HEK293T (cell line): ENCODE measurements around the gene NR3C2.

Experiments
- L3MBTL2 ChIP-seq: fragments of 450-650 bp; conservative IDR thresholded peaks from 2 replicates; pipeline ENCODE4 v1.6.1; 2016; ENCODE audit warnings: mild to moderate bottlenecking
- SUZ12 ChIP-seq: fragments of 450-650 bp; IDR thresholded peaks from 2 replicates; pipeline ENCODE4 v1.6.1; 2016; ENCODE audit warnings: mild to moderate bottlenecking

DNA sequence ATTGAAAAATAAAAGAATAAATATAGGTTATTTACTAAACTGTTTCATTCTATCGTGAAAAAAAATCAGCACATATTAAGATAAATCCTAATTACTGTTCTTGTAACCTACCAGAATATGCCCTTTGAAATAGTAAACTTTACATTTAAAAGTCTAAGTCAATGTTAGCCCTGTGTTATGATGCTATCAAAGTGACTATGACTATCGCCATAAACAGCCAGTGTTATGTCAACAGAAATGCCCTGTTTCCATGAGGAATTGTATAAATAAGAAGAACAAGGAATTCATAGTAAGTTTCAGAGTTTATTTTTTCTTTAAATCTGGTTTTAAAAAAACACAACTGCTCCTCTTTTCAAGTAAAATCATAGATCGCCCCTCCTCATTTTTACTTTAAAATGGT, 11.4 kb downstream of the NR3C2 start:
- no peak for TF ChIP-seq SUZ12
- TF ChIP-seq L3MBTL2: no peak
